Stimulated activated naive CD4-positive, alpha-beta T cell (primary cell): ENCODE data around the gene SLC39A2.
A peak's percentile ranks its signal among the peaks of the same experiment; 100 is the strongest.
"Not testable (repeated sequence)": the region's sequence is repeated elsewhere in the genome, so short reads cannot be mapped to it uniquely, and the experiment has no call there.

Source experiments
- DNase-seq, 6 experiments: peaks; one replicate each; lab custom pipeline; 2025; lab: John Stamatoyannopoulos, UW

SLC39A2 gene

GRCh38 chr14:20997115-20997514, 2.0 kb upstream of the SLC39A2 start:
- DNase-seq: no peak

GRCh38 chr14:20997564-20997963, 1.5 kb upstream of the SLC39A2 start:
- no peak for DNase-seq

DNA sequence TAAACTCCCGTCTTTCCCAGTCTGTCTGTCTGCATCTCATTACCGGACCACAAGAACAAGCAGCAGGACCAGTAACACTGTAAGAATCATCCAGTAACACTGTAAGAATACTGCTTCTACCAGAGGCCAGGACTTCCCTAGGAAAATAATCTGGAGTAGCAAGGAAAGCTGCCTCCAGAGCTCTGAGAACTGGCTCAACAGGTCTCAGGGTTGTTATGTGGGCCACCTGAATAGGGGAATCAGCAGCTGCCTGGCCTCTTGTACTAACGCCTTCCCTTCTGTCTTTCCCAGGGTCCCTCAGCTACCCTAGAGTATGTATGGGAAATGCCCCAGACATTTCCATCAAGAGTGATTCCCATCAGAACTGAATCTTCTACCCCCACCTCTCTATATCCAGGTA, 954 bp upstream of the SLC39A2 start:
- DNase-seq: no peak

DNA sequence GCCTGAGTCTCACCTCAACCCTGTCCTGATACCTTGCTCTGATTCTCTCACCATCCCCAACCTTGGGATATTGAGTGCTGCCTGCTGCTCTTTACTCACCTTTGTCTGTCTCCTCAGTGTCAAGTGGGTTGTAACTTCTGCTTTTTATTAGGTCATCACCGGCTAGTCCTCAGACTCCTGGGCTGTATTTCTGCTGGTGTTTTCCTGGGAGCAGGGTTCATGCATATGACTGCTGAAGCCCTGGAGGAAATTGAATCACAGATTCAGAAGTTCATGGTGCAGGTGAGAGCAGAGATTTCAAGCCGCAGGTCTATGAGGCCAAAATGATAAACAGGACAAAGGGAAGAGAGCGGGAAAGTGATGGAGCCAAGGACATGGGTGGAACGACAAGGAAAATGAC, 498 bp downstream of the SLC39A2 start:
- no peak for DNase-seq

GRCh38 chr14:21001218-21001617, 2.1 kb downstream of the SLC39A2 start:
- no peak for DNase-seq

- no peak for DNase-seq
Observed at GRCh38 chr14:21003788-21004346, 4.8 kb downstream of the SLC39A2 start.

DNA sequence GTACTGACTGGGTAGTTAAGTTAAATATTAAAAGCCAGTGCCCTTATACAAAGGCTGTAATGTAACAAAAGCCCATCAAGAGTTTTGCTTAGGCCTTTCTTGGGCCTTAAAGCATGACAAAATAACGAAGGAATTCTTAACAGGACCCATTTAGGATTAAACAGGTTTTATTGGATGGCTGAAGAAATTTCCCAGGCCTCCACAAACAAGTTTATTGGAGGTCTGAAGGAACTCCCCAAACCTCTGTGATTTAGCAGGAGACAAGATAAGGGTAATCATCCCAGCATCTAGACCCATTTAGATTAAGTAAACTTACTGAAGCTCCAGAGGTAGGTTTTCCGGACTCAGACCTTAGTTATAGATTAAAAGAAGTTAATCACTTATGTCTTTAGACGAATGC, 10.6 kb downstream of the SLC39A2 start:
- not testable (repeated sequence) for DNase-seq

GRCh38 chr14:21011136-21011535, 12.0 kb downstream of the SLC39A2 start:
- DNase-seq: no peak

DNA sequence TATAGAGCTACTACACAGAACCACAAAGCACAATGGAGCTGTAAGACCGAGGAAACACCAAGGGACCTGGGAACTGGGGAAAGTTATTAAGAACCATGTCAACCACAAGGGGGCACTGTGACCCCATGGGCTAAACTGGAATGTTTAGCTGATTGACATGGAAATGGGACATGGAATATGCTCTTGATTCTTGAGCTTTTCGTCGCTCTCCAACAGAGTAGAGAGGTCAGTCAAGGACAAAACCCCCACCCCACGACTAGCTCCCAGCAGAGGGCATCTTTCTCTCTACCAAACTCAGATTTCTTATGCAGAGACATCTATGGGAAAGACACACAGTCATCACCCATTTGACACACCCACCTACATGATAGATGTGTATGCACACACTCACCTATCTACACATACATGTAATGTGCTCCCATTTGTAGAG, 15.7 kb downstream of the SLC39A2 start:
- peak; percentile 45 to 80 (median 72) for DNase-seq

DNA sequence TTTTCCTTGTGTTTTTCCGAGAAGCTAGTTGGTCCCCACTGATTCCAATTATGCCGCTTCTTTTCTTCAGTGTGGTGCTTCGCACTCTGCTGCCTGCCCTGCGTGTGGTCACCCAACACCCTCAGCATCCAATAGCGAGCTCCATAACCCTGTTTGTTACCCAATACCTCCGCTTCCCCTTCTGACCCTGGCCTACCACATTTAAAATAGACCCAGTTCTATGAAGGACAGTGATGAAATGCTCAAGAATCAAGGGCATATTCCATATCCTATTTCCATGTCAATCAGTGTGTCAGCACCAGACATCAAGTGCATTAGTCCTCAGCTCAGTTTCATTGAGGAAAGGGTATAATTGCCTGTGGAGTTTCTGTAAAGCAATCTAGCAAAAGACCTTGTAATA, 16.2 kb downstream of the SLC39A2 start:
- DNase-seq: no peak

DNA sequence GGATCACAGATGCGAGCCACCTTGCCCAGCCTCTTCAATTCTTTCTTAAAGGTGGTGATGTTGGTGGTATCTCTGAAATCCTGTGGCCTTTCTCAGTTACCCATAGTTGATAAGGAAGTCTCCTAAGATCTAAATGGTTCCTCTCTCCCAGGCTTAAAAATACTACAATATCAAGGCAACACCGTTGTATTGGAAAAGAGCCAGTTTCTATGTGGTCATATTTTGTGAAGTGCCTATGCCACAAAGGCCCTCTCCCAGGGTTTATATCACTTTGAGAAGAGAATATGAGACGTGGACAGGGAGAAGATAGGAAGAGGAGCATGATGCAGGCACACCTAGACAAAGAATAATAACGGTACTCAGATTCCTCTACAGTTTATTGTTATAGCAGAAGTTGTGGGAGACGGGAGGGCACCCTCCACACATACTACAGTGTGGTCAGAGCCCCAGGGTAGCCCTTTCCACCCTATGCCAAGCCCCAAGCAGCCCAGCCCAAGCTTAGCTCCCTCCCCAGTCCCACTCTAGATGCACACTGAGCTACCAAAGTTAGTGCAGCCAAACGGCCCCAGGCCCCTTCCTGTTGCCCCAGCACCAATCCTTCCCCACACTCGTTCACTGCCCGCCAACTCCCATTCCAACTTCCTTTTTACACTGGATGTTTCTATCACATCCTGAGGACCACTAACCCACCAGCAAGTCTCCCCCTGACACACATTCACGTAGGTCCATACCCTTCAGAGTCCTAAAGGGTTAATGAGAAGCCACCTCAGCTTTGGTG, 17.5 kb downstream of the SLC39A2 start:
- no peak for DNase-seq

DNA sequence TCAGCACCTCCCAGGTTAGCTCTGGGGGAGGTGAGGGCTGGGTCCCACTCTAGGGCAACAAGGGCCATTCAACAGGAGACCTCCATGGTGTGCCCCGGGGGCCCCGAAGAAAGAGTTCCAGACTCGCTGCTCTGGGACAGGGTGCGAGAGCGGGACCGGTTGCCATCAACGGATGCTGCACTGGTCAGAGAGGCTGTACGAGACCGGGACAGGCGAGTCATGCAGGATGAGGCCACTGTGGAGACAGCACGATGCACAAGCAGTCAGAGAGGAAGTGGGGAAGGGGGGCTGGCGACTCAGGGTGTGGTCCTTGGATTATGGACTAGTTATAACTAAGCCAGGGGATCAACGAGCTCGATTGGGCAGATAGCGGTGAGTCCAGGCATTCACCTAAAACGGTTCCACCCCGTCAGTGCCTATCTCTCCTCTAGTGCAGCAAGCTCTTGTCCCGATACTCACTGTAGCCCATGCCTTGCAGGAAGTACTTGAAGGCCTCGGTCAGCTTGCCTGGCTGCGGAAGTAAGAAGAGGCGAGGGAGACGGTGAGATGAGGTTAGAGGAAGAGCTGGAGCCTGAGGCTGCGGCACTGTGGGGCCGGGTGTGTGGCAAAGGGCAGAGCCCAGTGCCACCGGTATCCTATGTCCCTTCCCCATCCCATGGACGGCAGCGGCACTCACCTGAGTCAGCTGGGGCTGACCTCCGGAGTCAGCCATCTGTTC, 18.6 kb downstream of the SLC39A2 start:
- DNase-seq: no peak

- DNase-seq: no peak
Observed at GRCh38 chr14:21018286-21018685, 19.2 kb downstream of the SLC39A2 start.

GRCh38 chr14:21018781-21019180, 19.7 kb downstream of the SLC39A2 start:
- no peak for DNase-seq

DNA sequence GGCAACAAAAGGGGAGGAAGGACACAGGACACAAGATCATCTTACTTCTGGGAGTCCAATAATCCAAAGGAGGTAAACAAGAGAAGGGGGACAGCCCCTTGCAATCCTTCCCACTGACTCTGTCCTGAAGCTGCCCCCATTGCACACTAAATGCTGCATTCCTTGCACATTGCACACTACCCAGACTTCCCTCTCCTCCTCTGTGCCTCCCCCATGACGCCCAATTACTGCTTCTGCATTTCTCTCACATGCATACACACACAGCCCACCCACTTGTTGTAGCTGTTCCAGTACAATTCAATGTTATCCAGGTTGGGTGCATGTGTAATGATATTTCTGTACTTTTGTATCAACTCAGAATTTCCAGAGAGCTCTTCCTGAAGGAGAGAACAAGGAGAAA, 20.3 kb downstream of the SLC39A2 start:
- DNase-seq: no peak

DNA sequence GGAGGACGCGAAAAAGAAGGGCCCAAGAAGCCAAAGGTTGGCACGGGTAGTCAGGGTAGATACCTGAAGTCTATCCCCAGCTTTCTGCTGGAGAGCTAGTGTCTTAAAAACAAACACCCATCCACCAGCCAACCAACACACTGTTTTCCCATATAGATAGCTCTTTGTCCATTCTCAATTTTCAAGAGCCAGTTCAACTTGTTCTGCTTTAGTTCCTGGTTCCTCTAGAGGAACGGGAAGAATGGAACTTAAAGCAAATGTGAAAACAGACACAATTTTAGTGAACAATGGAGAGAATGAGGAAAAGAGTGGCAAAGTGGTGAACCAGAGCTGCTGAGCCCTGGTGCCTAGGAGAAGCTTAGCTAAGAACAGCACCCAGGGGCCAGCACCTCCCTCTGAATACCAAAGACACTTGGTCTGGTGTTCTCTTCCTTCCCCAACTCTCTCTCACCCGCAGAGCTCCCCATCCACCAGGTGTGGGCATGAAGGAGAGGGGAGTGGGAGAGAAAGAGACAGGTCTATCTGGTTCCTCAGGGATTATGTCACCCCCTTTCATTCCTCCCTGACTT, 22.0 kb downstream of the SLC39A2 start:
- DNase-seq: no peak

GRCh38 chr14:21022686-21023085, 23.6 kb downstream of the SLC39A2 start:
- no peak for DNase-seq

- DNase-seq: no peak
Observed at GRCh38 chr14:21023174-21023573, 24.1 kb downstream of the SLC39A2 start.

DNA sequence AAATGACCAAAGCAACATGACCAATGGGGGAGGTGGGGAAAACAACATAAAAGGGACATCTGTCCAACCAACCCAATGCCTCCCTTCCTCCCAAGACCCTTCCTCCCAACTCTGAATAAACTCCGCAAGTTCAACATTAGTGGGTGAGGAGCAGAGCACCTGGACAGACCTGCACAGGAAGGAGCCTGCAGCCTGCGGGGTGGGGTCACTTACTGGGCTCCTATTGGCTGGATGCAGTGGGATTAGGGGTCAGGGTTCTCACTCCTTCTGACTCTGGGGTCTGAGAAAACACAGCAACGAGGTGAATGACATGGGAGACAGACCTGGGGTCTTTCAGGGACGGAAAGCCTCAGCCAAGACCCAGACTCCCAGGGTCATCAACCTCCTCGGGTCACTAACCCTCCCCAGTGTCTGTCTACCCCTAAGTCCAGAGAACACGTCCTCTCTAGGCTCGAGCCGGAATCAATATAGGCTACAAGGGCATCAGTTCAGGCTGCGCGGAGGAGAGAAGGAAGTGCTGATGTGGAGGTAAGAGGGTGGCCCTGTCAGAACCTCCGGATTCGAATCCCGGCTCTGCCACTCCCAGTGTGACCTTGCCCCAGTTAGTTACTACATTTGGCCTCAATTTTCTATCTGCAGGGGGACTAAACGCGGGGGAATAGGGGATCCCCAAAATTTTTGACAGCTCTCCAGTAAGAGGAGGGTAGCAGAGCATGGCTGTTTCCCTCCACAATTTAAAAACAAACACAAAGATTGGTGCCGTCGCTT, 24.9 kb downstream of the SLC39A2 start:
- peak in 2 of 6 experiments; percentile 20 to 36 for DNase-seq

GRCh38 chr14:21024585-21025370, 25.7 kb downstream of the SLC39A2 start, which contains the start of gene NDRG2:
Gene NDRG2, minus strand, starts transcription at chr14:21025061. Its CDS starts 1,746 bp downstream, at chr14:21023315.
- DNase-seq: peak; percentile 64 to 83 (median 76)
